Spinal cord (tissue), 10 donors: ENCODE data around the gene FOXP1. TPM values are rescaled to one million over a fixed set of nuclear protein-coding genes. Genes with fewer than 3 reads are reported as not detected.
A peak's percentile ranks its signal among the peaks of the same experiment; 100 is the strongest.

ENCODE experiments used
- DNase-seq, 6 donors: peaks; one replicate each; pipeline versions ENCODE4 v3.0.0 to v3.0.0-alpha.2; 2013 to 2015; ENCODE audit warnings: low spot score in 6 of 6, low read depth in 4 of 6
- H3K27ac ChIP-seq: one replicate; pipeline ENCODE4 v1.5.1; 2013; ENCODE audit warnings: low read depth, low read length, control low read depth
- H3K27me3 ChIP-seq: one replicate; pipeline ENCODE4 v1.6.1; 2013; ENCODE audit warnings: low read length; ENCODE audit not compliant: control insufficient read depth, insufficient read depth
- H3K36me3 ChIP-seq: one replicate; pipeline ENCODE4 v1.6.1; 2013; ENCODE audit warnings: low read length; ENCODE audit not compliant: control insufficient read depth, insufficient read depth
- H3K4me1 ChIP-seq: one replicate; pipeline ENCODE4 v1.6.1; 2013; ENCODE audit warnings: low read length; ENCODE audit not compliant: control insufficient read depth, insufficient read depth
- H3K4me3 ChIP-seq: one replicate; pipeline ENCODE4 v1.5.1; 2013; ENCODE audit warnings: low read depth, low read length, control low read depth
- H3K9me3 ChIP-seq: one replicate; pipeline ENCODE4 v1.6.1; 2013; ENCODE audit warnings: low read length; ENCODE audit not compliant: control insufficient read depth, insufficient read depth
- WGBS: methylation state at CpG from one replicate; pipeline ENCODE4 v1.1.5; 2013; ENCODE audit warnings: missing lambda C conversion rate; ENCODE audit not compliant: insufficient coverage; 5-methylcytosine and 5-hydroxymethylcytosine counted together
- polyA plus RNA-seq, 2 donors: library from polyadenylated mRNA; unstranded; fragments of 120-200 nt; gene quantifications; one replicate each; pipeline ENCODE4 v1.2.1, GENCODE V29; 2013; ENCODE audit not compliant: insufficient read length in 2 of 2
- total RNA-seq, 2 donors: library from RNA; depleted of rRNA in 1 of 2; stranded (reverse); fragments of 120-200 nt in 1 of 2; fragments of >200 nt in 1 of 2; gene quantifications; one replicate each; pipeline versions ENCODE4 v1.2.3 to v1.2.4, GENCODE V29; 2013 to 2014
- donor health status: healthy.

FOXP1 gene
- total and polyA plus RNA-seq, 4 donors: 27.4 to 118 (median 66.1) TPM

- Histone ChIP-seq H3K9me3 (no peaks in the 10 kb centered on the region), H3K4me3 (no peak overlapping the region), H3K27ac (no peak overlapping the region), H3K27me3 (no peaks in the 10 kb centered on the region), H3K4me1 (no peaks in the 10 kb centered on the region), H3K36me3 (no peaks in the 10 kb centered on the region)
- 70% methylated on average over 2 of the region's 3 CpGs for WGBS
- DNase-seq: peak in 1 of 6 donors; percentile 39
Observed at GRCh38 chr3:71570546-71570945, 13.0 kb downstream of the FOXP1 start.

GRCh38 chr3:71568207-71568606 lies 15.3 kb downstream of the FOXP1 start:
- Histone ChIP-seq H3K9me3 (no peaks in the 10 kb centered on the region), H3K27me3 (no peaks in the 10 kb centered on the region), H3K4me1 (no peaks in the 10 kb centered on the region), H3K4me3 (no peak overlapping the region), H3K36me3 (no peaks in the 10 kb centered on the region), H3K27ac (no peak overlapping the region)
- DNase-seq: no peak

- Histone ChIP-seq H3K27ac (no peak overlapping the region), H3K27me3 (no peaks in the 10 kb centered on the region), H3K36me3 (no peaks in the 10 kb centered on the region), H3K4me3 (no peak overlapping the region), H3K4me1 (no peaks in the 10 kb centered on the region), H3K9me3 (no peaks in the 10 kb centered on the region)
- no peak for DNase-seq
Observed at GRCh38 chr3:71566776-71567175, 16.8 kb downstream of the FOXP1 start.

GRCh38 chr3:71565976-71566375 lies 17.6 kb downstream of the FOXP1 start:
- H3K27ac ChIP-seq: no peak overlapping the region
- H3K27me3 ChIP-seq: no peaks in the 10 kb centered on the region
- no peaks in the 10 kb centered on the region for H3K4me1 ChIP-seq
- DNase-seq: no peak
- no peak overlapping the region for H3K4me3 ChIP-seq
- no peaks in the 10 kb centered on the region for H3K36me3 ChIP-seq
- 60% methylated on average over 1 of the region's 8 CpGs for WGBS
- no peaks in the 10 kb centered on the region for H3K9me3 ChIP-seq

GRCh38 chr3:71565316-71565715 lies 18.2 kb downstream of the FOXP1 start:
- no peak overlapping the region for H3K27ac ChIP-seq
- H3K27me3 ChIP-seq: no peaks in the 10 kb centered on the region
- WGBS: 91% methylated on average over 4 of the region's 7 CpGs
- no peak for DNase-seq
- H3K4me3 ChIP-seq: no peak overlapping the region
- no peaks in the 10 kb centered on the region for H3K9me3 ChIP-seq
- no peaks in the 10 kb centered on the region for H3K36me3 ChIP-seq
- H3K4me1 ChIP-seq: no peaks in the 10 kb centered on the region

GRCh38 chr3:71564361-71564760 lies 19.2 kb downstream of the FOXP1 start:
- 97% methylated on average over 4 of the region's 6 CpGs for WGBS
- H3K36me3 ChIP-seq: no peaks in the 10 kb centered on the region
- no peaks in the 10 kb centered on the region for H3K4me1 ChIP-seq
- H3K27ac ChIP-seq: no peak overlapping the region
- no peak overlapping the region for H3K4me3 ChIP-seq
- no peak for DNase-seq
- H3K9me3 ChIP-seq: no peaks in the 10 kb centered on the region
- H3K27me3 ChIP-seq: no peaks in the 10 kb centered on the region

GRCh38 chr3:71563827-71564226 lies 19.7 kb downstream of the FOXP1 start:
- no peak overlapping the region for H3K4me3 ChIP-seq
- H3K27me3 ChIP-seq: no peaks in the 10 kb centered on the region
- WGBS: 91% methylated on average over 1 of the region's 3 CpGs
- H3K4me1 ChIP-seq: no peaks in the 10 kb centered on the region
- DNase-seq: no peak
- H3K36me3 ChIP-seq: no peaks in the 10 kb centered on the region
- no peaks in the 10 kb centered on the region for H3K9me3 ChIP-seq
- no peak overlapping the region for H3K27ac ChIP-seq

GRCh38 chr3:71562938-71563337 lies 20.6 kb downstream of the FOXP1 start:
- no peak overlapping the region for H3K4me3 ChIP-seq
- H3K9me3 ChIP-seq: no peaks in the 10 kb centered on the region
- H3K27me3 ChIP-seq: no peaks in the 10 kb centered on the region
- no peak overlapping the region for H3K27ac ChIP-seq
- no peaks in the 10 kb centered on the region for H3K4me1 ChIP-seq
- no peak for DNase-seq
- no peaks in the 10 kb centered on the region for H3K36me3 ChIP-seq

GRCh38 chr3:71560665-71561064 lies 22.9 kb downstream of the FOXP1 start:
- Histone ChIP-seq H3K27ac (no peak overlapping the region), H3K4me1 (no peaks in the 10 kb centered on the region), H3K27me3 (no peaks in the 10 kb centered on the region), H3K4me3 (no peak overlapping the region), H3K36me3 (no peaks in the 10 kb centered on the region), H3K9me3 (no peaks in the 10 kb centered on the region)
- DNase-seq: no peak
- no CpG with 5 or more reads among the region's 2 CpGs for WGBS

GRCh38 chr3:71559578-71560162 lies 23.9 kb downstream of the FOXP1 start:
- Histone ChIP-seq H3K36me3 (no peaks in the 10 kb centered on the region), H3K4me3 (no peak overlapping the region), H3K27ac (no peak overlapping the region), H3K4me1 (no peaks in the 10 kb centered on the region), H3K9me3 (no peaks in the 10 kb centered on the region), H3K27me3 (no peaks in the 10 kb centered on the region)
- no peak for DNase-seq
- WGBS: 94% methylated on average over 3 of the region's 4 CpGs
